ENCODE results near the gene APOBEC3F.
"Not testable (repeated sequence)": the region's sequence is repeated elsewhere in the genome, so short reads cannot be mapped to it uniquely, and the experiment has no call there.

APOBEC3F gene

DNA sequence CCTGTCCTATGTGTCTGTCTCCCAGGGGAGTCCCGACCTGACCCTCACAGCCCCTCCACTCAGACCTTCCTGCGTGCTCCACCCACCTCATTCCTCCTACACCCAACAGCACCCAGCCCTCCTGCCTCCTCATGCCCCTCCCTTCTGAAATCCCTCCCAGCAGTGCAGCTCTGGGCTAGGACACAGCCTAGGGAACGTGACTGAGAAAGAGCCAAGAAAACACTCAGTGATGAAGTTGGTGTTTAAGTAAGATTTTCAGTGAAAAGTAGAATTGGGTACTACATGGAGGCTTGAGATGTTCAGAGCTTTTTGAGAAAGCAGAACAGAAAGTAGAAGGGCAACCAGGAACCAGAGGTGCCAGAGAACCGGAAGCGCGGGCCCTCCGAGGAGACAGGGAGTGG lies 31.9 kb downstream of the APOBEC3F start:
- not testable (repeated sequence) for DNase-seq (ENCODE audit: low read depth in 2 of 2)

DNA sequence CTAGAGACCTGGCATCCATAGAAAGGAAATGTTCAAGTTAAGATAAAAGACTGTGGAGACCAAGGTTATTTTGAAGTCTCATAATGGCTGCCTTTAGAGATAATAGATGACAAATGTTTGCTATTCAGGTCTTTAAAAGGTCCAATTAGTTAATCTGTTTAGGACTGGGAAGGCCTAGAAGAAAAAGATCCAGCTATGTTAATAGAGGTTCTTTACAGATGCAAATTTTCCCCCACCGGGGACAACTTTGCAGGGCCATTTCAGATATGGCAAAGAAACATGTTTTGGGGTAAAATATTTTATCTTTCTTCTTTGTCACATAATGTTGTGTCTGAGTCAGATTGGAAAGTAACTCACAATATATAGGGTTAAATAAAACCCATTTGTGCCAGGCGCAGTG lies 33.3 kb downstream of the APOBEC3F start:
- DNase-seq (ENCODE audit: low read depth in 2 of 2): no peak

DNA sequence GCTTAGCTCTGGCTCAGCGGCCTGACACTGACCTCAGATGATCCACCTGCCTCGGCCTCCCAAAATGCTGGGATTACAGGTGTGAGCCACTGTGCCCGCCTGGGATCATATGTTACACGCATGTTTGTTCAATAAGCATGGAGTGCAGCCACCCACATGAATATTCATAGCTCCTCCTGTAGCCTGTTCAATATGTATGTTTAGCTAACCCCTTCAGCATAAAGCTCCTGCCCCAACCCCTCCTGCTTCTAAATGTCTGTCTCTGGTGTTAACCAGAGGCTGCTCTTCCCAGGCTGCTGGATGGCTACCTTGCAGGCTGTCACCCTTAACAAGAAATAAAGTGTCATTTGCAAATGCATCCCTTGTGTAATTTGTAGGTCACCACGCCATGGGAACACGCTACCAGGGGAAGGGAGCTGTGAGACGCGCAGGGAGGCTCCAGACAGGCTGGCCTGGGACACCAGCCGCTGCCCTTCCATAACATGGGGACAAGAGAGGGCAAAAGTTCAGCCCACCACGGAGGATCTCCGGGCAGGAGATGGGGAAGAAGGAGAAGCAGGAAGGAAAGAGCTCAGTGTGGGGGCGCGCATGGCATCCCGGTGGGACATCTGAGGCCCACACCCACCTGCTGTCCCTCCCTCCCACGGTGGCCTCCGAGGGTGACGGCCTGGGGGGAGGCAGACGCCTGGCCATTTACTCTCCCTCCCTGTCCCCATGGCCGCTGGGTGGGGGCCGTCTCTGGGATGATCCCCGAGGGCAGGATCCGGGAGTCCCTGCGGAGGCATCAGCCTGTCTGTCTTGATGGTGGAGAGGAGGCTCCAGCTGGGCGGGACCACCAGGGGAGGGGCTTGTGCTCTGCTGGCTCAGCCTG lies 35.7 kb downstream of the APOBEC3F start:
- not testable (repeated sequence) for DNase-seq (ENCODE audit: low read depth in 2 of 2)

DNA sequence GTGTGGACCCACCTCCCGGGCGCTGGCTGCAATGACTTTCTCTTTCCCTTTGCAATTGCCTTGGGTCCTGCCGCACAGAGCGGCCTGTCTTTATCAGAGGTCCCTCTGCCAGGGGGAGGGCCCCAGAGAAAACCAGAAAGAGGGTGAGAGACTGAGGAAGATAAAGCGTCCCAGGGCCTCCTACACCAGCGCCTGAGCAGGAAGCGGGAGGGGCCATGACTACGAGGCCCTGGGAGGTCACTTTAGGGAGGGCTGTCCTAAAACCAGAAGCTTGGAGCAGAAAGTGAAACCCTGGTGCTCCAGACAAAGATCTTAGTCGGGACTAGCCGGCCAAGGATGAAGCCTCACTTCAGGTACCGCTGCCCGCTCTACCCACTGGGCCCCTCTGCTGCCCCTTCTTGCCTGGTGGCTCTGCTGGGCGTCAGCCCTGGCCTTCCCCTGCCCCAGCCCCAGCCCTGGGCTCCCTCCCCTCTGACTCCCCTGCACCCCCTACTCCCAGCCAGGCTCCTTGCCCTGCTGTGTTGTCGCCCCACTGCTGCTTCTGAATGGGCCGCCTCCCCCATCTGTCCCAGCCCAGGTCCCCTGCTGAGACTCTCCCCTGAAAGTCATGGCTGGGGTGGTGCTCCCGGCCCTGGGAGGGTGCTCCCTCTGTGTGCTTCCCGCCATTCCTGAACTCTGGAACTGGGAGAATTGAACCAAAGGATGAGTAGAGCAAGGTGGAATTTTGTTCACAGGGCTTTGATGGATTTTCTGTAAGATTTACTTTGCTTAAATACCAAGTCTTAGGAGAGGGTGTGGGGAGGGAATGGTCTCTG lies 36.6 kb downstream of the APOBEC3F start, which contains the start of gene APOBEC3G:
APOBEC3G (plus strand) TSS at position 250 of the 815 bp plus-strand sequence; CDS start at position 337, 87 bp downstream.
- DNase-seq (ENCODE audit: low read depth in 2 of 2): peak; percentile 3 to 6

DNA sequence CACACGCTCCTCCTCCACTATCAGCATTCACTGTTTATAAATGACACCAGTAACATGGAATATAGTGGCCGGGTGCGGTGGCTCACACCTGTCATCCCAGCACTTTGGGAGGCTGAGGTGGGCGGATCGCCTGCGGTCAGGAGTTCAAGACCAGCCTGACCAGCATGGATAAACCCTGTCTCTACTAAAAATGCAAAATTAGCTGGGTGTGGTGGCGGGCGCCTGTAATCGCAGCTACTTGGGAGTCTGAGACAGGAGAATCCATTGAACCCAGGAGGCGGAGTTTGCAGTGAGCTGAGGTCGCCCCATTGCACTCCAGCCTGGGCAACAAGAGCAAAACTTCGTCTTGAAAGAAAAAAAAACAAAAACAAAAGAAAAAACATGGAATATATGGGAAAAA lies 37.2 kb downstream of the APOBEC3F start:
- DNase-seq (ENCODE audit: low read depth in 2 of 2): not testable (repeated sequence)

DNA sequence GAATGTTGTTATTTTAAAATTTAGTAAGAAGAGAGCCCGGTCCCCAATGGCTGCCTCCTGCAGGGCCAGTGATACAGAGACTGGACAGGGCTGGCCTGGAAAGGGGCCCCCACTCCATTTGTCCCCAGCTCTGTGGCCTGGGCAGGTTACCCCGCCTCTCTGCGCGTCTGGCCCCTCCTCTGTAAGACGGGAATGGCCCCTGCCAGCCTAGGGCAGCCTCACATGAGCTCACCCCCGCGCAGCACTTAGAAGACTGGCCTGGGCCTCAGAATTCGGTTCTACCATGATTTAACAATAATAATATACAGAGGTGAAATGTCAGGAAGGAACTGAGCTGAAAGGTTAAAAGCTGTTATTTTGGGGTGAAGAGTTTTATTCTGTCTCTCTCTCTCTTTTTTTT lies 37.7 kb downstream of the APOBEC3F start:
- no peak for DNase-seq (ENCODE audit: low read depth in 2 of 2)

DNA sequence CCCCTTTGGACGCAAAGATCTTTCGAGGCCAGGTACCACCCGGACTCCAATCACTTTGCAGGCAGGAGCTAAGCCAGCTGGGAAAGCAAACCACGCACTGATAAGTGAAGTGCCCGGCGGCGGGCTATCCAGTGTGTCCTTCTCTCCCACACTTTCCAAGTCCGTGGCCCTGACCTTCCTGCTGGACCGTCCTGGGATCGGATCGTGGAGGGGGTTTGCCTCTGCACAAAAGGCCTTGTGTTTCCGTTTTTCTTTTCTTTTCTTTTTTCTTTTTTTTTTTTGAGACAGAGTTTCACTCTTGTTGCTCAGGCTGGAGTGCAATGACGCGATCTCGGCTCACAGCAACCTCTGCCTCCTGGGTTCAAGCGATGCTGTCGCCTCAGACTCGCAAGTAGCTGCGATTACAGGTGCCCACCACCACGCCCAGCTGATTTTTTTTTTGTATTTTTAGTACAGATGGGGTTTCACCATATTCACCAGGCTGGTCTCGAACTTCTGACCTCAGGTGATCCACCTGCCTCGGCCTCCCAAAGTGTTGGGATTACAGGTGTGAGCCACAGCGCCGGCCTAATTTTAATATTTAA lies 38.5 kb downstream of the APOBEC3F start:
- not testable (repeated sequence) for DNase-seq (ENCODE audit: low read depth in 2 of 2)

DNA sequence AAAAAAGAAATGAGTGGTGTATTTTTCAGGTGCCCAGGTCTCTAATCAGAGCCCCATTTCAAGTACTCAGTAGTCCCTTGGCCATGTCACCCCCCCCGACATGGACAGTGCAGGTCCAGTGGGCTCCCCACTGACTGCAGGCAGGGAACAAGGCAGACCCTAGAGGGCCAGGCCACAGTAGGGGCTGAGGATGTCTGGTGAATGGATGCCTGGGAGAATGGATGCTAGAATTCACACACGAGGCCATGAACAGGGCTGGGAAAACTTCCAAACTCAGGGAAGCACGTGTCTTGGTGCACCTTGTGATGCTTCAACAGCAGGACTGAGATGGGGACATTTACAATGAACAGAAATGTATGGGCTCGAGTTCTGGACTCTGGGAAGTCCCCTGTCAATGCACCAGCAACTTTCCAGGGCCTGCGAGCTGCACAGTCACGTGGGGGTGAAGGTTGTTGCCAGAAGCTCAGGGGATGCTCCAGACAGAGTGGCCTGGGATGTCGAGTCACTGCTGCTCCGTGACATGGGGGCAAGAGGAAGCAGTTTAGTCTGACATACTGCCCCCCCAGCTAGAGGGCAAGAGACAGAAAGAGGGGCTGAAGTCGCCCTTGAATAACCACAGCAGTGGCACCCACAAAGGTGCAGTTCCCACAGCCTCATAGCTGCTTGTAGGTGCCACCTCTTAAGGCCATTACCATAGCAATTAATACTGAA lies 39.5 kb downstream of the APOBEC3F start:
- DNase-seq (ENCODE audit: low read depth in 2 of 2): no peak

DNA sequence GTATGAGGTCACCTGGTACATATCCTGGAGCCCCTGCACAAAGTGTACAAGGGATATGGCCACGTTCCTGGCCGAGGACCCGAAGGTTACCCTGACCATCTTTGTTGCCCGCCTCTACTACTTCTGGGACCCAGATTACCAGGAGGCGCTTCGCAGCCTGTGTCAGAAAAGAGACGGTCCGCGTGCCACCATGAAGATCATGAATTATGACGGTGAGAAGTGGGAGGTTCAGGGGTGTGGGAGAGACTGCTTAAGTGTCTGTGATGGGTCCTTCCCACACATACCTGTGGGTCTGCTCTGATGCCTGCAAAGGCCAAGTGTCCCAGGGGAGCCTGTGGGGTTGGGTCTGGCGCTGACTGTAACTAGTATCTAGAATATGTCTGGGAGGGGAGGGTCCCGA lies 40.4 kb downstream of the APOBEC3F start:
- DNase-seq (ENCODE audit: low read depth in 2 of 2): no peak

DNA sequence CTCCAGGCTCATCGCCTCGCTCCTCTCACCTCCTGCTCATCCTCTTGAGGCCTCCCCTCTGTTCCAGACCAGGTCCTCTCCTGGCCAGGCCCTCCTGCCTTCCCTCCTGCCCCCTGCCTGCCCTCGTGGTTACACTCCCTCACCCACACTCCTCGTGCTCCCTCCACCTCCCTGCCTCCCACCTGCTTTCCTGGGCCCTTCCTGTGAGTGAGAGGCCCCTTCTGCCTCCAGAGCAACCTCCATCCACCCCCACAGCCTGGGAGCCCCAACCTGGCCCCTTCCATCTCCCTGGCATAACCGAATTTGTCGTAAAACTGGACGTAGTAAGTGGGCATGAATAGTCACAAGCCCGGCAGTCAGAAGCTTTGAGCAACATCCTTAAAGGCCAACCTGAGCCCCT lies 40.9 kb downstream of the APOBEC3F start:
- no peak for DNase-seq (ENCODE audit: low read depth in 2 of 2)

DNA sequence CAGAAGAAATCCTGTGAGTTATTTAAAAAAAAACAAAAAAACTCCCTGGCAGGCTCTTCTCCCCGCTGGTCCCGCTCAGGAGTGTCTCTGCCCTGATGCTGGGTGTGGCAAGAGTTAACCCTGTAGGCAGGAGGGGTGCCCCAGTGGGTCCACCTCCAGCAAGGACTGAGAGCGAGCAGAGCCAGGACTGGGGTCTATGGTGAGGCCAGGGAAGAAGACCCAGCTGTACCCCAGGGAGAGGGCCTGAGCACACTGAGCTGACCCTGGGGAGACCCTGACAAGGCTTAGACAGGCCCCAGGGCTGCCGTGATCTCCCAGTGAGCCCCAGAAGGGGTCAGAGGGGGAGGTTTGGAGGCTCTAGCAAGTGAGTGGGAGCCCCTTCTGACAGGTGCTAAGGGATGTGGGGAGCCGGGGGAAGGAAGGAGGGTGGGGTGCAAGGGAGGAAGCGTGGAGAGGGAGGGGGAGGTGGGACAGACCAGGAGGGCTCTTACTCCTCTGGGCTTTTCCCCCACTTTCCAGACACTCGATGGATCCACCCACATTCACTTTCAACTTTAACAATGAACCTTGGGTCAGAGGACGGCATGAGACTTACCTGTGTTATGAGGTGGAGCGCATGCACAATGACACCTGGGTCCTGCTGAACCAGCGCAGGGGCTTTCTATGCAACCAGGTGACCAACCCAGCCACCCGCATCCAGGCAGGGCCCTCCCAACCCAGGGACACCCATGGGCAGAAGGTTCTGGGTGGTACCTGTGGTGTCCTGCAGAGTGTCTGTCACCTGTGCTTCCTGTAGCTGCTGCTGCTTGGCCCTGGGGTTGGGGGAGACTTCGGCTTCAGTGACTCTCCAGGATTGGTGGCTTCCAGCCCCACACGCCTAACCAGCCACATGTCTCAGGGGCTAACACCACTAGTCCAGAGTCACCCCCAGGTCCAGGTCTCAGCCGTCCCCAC lies 42.8 kb downstream of the APOBEC3F start:
- DNase-seq (ENCODE audit: low read depth in 2 of 2): no peak

DNA sequence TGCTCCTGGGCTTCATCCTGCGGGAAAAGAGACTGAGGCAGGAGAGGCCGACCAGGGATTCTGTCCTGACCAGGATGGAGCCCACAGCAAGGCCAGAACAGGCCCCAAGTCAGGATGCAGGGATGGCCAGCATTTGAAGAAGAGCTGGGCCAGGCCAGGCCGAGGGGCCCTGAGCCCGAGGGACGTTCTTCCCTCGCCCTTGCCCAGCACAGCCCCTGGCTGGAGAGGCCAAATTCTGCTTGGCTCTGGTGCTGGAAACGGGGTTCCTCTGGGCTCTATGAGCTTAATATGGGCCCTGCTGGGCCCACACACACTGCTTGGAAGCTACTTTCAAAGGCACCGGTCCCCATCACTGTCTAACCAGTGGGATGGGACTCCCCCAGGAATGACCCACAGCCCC lies 44.0 kb downstream of the APOBEC3F start:
- DNase-seq (ENCODE audit: low read depth in 2 of 2): no peak

DNA sequence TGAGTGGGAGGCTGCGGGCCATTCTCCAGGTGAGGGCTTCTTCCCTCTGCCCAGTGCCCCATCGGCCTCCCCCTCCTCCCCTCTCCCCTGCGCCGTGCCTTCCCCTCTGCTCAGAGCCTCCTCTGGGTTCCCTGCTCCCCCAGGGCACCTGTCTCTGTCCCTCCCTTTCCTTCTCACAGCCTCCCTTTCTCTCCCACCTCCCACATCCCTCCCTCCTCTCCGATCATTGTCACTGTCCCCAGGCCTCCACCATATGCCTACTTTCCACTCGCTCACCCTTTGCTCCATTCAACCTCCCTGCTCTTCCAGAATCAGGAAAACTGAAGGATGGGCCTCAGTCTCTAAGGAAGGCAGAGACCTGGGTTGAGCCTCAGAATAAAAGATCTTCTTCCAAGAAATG lies 46.4 kb downstream of the APOBEC3F start:
- DNase-seq (ENCODE audit: low read depth in 2 of 2): no peak

DNA sequence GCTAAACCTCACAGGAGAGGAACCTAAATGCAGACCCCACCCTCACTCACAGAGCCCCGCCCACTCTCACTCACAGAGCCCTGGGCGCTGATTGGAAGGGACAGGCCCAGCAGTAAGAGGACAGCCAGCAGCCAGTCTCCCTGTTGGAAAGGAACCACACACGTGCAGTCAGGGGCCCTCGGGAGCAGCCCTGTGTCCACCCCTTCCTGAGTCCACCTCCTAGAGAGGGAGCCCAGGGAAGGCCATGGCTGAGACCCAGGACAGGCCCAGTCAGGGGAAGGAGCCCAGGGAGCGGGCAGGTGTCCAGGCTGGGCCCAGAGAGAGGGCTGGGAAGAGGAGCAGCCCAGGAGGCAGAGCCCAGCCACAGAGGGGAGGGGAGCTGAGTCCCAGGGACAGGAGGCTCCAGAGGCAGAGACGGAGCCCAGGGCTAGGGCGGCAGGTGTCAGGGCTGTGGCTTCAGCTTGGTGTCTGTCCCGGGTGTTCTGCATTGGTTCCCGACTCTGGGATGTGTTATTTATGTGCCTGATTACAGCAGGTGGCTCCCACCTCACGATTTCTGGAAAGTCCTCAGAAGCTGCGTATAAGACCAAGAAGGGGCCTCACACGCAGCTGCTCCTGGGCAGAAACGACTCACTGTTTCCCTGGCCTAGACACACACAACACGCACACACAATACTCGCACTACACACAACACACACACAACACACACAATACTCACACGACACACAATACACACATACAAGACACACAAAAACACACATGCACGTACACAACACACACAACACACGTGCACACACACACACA lies 47.4 kb downstream of the APOBEC3F start:
- DNase-seq (ENCODE audit: low read depth in 2 of 2): no peak

DNA sequence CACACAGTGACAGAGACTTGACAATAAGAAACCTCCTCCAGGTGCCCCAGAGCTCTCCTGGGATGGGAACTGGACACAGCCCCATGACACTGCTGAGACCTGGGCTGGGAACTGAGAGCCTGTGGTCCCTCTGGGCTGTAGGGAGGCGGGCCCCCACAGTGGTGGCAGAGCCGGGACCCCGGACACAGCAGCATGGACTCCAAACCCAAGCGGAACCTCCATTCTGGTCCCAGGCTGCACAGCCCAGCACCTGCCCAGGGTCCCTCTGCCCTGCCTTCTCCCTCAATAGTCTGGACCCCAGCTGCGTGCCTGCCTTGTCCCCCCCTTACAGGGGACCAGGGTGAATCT lies 48.0 kb downstream of the APOBEC3F start:
- DNase-seq (ENCODE audit: low read depth in 2 of 2): no peak

DNA sequence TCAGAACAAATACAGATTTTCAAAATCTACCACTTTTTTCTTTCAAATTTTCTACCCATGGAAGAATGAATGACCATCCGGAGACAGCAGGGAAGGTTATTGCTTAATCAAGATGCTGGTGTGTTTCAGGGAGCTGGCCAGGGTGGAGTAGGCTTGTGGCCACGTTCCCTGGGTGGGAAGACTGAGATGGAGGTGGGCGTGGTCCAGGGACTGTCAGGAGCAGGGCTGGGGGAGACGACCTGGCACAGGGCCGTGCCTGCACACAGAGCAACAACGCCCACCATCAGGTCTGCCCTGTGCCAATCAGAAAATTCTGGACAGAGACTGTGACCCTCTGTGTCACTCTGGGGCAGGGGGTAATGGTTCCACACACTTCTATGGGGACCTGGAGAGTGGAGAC lies 49.3 kb downstream of the APOBEC3F start:
- DNase-seq (ENCODE audit: low read depth in 2 of 2): no peak

DNA sequence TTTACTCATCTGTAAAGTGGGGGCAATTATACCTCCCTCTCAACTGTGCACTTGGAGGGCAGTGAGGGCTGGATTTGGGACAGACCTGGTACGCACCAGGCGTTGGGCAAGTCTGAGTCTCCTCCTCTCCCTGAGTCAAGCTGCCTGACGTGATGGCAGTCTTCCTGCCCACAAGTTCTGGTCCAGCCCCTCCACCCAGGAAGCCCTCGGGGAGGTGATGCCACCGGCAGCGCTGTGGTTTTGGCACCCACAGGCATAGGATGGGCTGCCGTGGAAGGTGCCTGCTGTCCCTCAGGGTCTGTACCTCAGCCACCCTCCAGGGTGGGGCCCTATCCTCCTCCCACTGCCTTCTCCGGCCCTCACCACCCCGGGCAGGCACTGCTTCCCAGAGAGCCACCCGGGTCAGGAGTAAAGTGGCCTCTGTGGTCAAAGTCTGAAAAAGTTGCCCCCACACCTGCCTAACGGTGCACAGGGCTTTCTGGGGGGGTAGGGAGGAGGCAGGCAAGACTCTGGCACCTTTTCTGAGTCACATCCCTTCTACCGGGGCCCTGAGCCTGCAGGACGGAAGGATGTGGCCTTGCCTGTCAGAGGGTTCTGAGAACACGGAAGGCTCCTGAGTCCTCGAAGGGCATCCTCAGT lies 49.9 kb downstream of the APOBEC3F start:
- DNase-seq (ENCODE audit: low read depth in 2 of 2): no peak

DNA sequence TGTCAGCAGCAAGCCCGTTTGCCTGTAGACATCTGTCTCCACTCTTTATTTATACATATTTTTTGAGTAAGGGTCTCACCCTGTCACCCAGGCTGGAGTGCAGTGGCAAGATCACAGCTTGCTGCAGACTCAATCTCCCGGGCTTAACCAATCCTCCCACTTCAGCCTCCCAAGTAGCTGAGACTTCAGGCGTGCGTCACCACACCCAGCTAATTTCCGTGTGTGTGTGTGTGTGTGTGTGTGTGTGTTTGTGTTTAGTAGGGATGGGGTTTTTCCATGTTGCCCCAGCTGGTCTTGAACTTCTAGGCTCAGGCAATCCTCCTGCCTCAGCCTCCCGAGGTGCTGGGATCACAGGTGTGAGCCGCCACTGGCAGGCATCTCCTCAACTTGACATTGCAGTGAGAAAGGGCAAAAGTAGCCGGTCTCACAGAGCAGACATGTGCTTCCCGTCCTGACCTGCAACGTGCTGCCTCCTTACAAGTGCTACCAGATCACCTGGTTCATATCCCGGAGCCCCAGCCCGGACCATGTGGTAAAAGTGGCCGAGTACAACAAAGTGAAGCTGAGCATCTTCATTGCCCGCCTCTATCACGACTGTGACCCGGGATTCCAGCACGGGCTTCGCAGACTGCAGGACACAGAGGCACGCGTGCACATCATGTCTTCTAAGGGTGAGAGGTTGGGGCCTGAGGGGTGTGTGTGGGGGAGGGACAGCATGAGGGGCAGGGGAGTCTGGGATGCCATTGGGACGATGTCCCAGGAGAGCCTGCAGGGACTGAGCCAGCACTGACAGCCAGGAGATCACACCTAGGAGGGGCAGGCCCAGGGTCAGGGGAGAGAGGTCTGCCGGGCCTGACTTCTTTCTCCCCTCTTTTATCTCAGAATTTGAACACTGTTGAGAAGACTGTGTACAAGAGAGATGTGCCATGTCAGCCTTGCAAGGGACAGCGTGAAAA lies 50.7 kb downstream of the APOBEC3F start:
- no peak for DNase-seq (ENCODE audit: low read depth in 2 of 2)
